ENCODE data around the gene IKBIP. TPM values are rescaled to one million over a fixed set of nuclear protein-coding genes. Genes with fewer than 3 reads are reported as not detected.

IKBIP gene
- total RNA-seq, 1 experiment from 2014 or later = 16.5 TPM

GRCh38 chr12:98679611-98680005 lies 35.0 kb upstream of the IKBIP start:
- Mint-ChIP-seq H3K27me3 (ENCODE audit: low read depth) (no peaks in the 10 kb centered on the region), H3K4me1 (no peaks in the 10 kb centered on the region), H3K27ac (no peak overlapping the region), H3K9me3 (no peaks in the 10 kb centered on the region), H3K4me3 (no peak overlapping the region), H3K36me3 (ENCODE audit: insufficient read depth in 1 of 3, low read depth in 3 of 3) (peaks cover 5 to 50% (median 43%) of the 10 kb centered on the region in 3 experiments; a peak in 5 of 7 replicates)
- DNase-seq = no peak
- Histone ChIP-seq H4K20me1 (ENCODE audit: control insufficient read depth, insufficient read depth, insufficient read length) (no peaks in the 10 kb centered on the region), H3K9ac (ENCODE audit: extremely low read depth, insufficient read length, low read length) (no peak overlapping the region), H2BK5ac (ENCODE audit: insufficient read length, low read length) (no peak overlapping the region), H3K4me1 (ENCODE audit: insufficient read depth, low read length) (no peaks in the 10 kb centered on the region), H3K79me2 (ENCODE audit: insufficient read depth, low read length) (no peaks in the 10 kb centered on the region), H3K4ac (ENCODE audit: low read depth, low read length) (no peak overlapping the region), H3K27ac (ENCODE audit: insufficient read length, low read depth, low read length) (no peak overlapping the region), H3K27me3 (ENCODE audit: insufficient read depth, low read length) (no peaks in the 10 kb centered on the region), H2BK15ac (ENCODE audit: low read depth, low read length) (no peak overlapping the region), H2BK20ac (ENCODE audit: low read depth, low read length, poor library complexity, severe bottlenecking) (no peak overlapping the region), H4K91ac (ENCODE audit: insufficient read length, low read depth, low read length) (no peak overlapping the region), H3T11ph (ENCODE audit: low read length) (no peak overlapping the region), H2BK12ac (ENCODE audit: insufficient read length, low read depth, low read length) (no peak overlapping the region), H3K56ac (ENCODE audit: insufficient read length, low read depth, low read length) (no peak overlapping the region), H3K79me1 (ENCODE audit: insufficient read depth, low read depth, low read length, poor library complexity, severe bottlenecking) (no peaks in the 10 kb centered on the region), H2AFZ (ENCODE audit: low read length) (no peak overlapping the region), H3K23me2 (ENCODE audit: insufficient read length, low read depth, low read length, poor library complexity, severe bottlenecking) (no peaks in the 10 kb centered on the region), H3K18ac (ENCODE audit: insufficient read length, low read depth, low read length) (no peak overlapping the region), H4K8ac (replicated peaks; ENCODE audit: insufficient read length, low read depth, low read length) (no peak overlapping the region), H4K5ac (ENCODE audit: insufficient read length, low read depth, low read length) (no peak overlapping the region), H3K14ac (ENCODE audit: insufficient read depth, low read length) (no peak overlapping the region), H3K9me3 (ENCODE audit: control insufficient read depth, low read depth, low read length) (no peaks in the 10 kb centered on the region), H2AK5ac (ENCODE audit: insufficient read length, low read length) (no peak overlapping the region), H3K23ac (ENCODE audit: insufficient read length, low read depth, low read length) (no peak overlapping the region), H2BK120ac (ENCODE audit: low read depth, low read length, poor library complexity, severe bottlenecking) (no peak overlapping the region), H3K4me2 (ENCODE audit: insufficient read depth, insufficient read length, low read length) (no peak overlapping the region)
- no peak for TF ChIP-seq CTCF (conservative IDR thresholded peaks at IDR 0.05)
- WGBS (ENCODE audit: extremely low coverage, insufficient read length, low lambda C conversion rate) = no CpG with 5 or more reads among the region's 15 CpGs

Data from H9 (cell line).